Hypothalamus (tissue), 51 donors: ENCODE results near the gene IFIT5.
"Not testable (repeated sequence)": the region's sequence is repeated elsewhere in the genome, so short reads cannot be mapped to it uniquely, and the experiment has no call there.

Experiments
- DNase-seq, 51 donors: peaks; one replicate each; lab custom pipeline; 2025; lab: John Stamatoyannopoulos, UW

Gene IFIT5

GRCh38 chr10:89414146-89414878, at the start of gene IFIT5:
IFIT5 (plus strand) TSS chr10:89414568; CDS start chr10:89414799, 231 bp downstream.
- DNase-seq, result peak in 46 of 51 donors; percentile 33 to 91 (median 64)

- peak in 7 of 51 donors; percentile 9 to 75 (median 18) for DNase-seq
These were observed 46.8 kb upstream of the IFIT5 start for GRCh38 chr10:89367529-89367928.

- DNase-seq, result no peak
These were observed 46.2 kb upstream of the IFIT5 start for GRCh38 chr10:89368129-89368528.

- DNase-seq, result peak in 14 of 51 donors; percentile 13 to 62 (median 30)
These were observed 44.9 kb upstream of the IFIT5 start for GRCh38 chr10:89369156-89370105.

- no peak for DNase-seq
These were observed 43.3 kb upstream of the IFIT5 start for GRCh38 chr10:89371079-89371478.

GRCh38 chr10:89371987-89372386, 42.4 kb upstream of the IFIT5 start:
- DNase-seq, result no peak

- peak in 45 of 51 donors; percentile 13 to 94 (median 74) for DNase-seq
These were observed 40.3 kb upstream of the IFIT5 start for GRCh38 chr10:89373916-89374711.

- DNase-seq, result peak in 5 of 51 donors; percentile 16 to 65 (median 33)
These were observed 39.6 kb upstream of the IFIT5 start for GRCh38 chr10:89374713-89375141.

- no peak for DNase-seq
These were observed 36.4 kb upstream of the IFIT5 start, which contains the start of gene IFIT1B for GRCh38 chr10:89377705-89378637. IFIT1B (plus strand) TSS chr10:89378056; CDS start chr10:89378136, 80 bp downstream.

- no peak for DNase-seq
These were observed 35.3 kb upstream of the IFIT5 start for GRCh38 chr10:89379103-89379502.

GRCh38 chr10:89382757-89383156, 31.6 kb upstream of the IFIT5 start:
- no peak for DNase-seq

GRCh38 chr10:89384474-89385340, 29.7 kb upstream of the IFIT5 start:
- no peak for DNase-seq

- DNase-seq, result no peak
These were observed 25.6 kb upstream of the IFIT5 start for GRCh38 chr10:89388806-89389205.

GRCh38 chr10:89389254-89389653, 25.1 kb upstream of the IFIT5 start:
- DNase-seq, result peak in 3 of 51 donors; percentile 31 to 75 (median 46)

GRCh38 chr10:89390476-89391225, 23.7 kb upstream of the IFIT5 start:
- no peak for DNase-seq

GRCh38 chr10:89391226-89391576, 23.2 kb upstream of the IFIT5 start:
- DNase-seq, result not testable (repeated sequence)

- peak in 32 of 51 donors; percentile 14 to 83 (median 38) for DNase-seq
These were observed 22.2 kb upstream of the IFIT5 start, which contains the start of gene IFIT1 for GRCh38 chr10:89391907-89392756. IFIT1 (plus strand) TSS chr10:89392623; CDS start chr10:89392713, 90 bp downstream.
